Gastroesophageal sphincter (tissue), 3 donors: ENCODE results near the gene EDAR.

Source experiments
- CTCF ChIP-seq, 4 experiments: fragments of 200-600 bp in 2 of 4; fragments of 450-650 bp in 2 of 4; sonication (generic) in 1 of 4; IDR thresholded peaks; one replicate each; pipeline ENCODE4 v1.5.1; 2017 to 2019; ENCODE audit warnings: antibody characterized with exemption in 4 of 4, mild to moderate bottlenecking in 2 of 4, moderate library complexity in 2 of 4
- EP300 ChIP-seq: sonication (generic); formaldehyde crosslinking; IDR thresholded peaks from one replicate; pipeline ENCODE4 v1.6.1; 2017; ENCODE audit warnings: antibody characterized with exemption, mild to moderate bottlenecking
- POLR2A ChIP-seq, 2 donors: fragments of 450-650 bp; IDR thresholded peaks; one replicate each; pipeline ENCODE4 v1.6.1; 2017; ENCODE audit warnings: antibody characterized with exemption in 2 of 2, mild to moderate bottlenecking in 2 of 2, moderate library complexity in 1 of 2
- POLR2AphosphoS5 ChIP-seq: sonication (generic); formaldehyde crosslinking; IDR thresholded peaks from one replicate; pipeline ENCODE4 v1.6.1; 2017; ENCODE audit warnings: antibody characterized with exemption

- no peak for TF ChIP-seq CTCF (IDR thresholded peaks at IDR 0.05)
- TF ChIP-seq POLR2A (IDR thresholded peaks at IDR 0.05): no peak
- no peak for TF ChIP-seq POLR2AphosphoS5
- TF ChIP-seq EP300: no peak
Measured at GRCh38 chr2:109029490-109030201, 40.6 kb upstream of the EDAR start.
